H9 (cell line): Measurements from ENCODE around the gene FBXO38. TPM values are rescaled to one million over a fixed set of nuclear protein-coding genes. Genes with fewer than 3 reads are reported as not detected.

Experiments
- DNase-seq: peaks from one replicate; pipeline ENCODE4 v3.0.0-alpha.2; 2017
- H2AFZ ChIP-seq: one replicate; pipeline ENCODE4 v1.6.1; 2013; ENCODE audit warnings: mild to moderate bottlenecking, low read length, control low read depth, moderate library complexity
- H2AK5ac ChIP-seq: 2 replicates; pipeline ENCODE4 v1.6.1; 2013; ENCODE audit warnings: low read length, control low read depth, mixed read lengths; ENCODE audit not compliant: insufficient read length
- H2BK120ac ChIP-seq: one replicate; pipeline ENCODE4 v1.6.1; 2013; ENCODE audit warnings: low read depth, mild to moderate bottlenecking, low read length, control low read depth, inconsistent platforms; ENCODE audit not compliant: poor library complexity, severe bottlenecking
- H2BK12ac ChIP-seq: 2 replicates; pipeline ENCODE4 v1.6.1; 2013; ENCODE audit warnings: low read length, control low read depth, mixed read lengths, low read depth; ENCODE audit not compliant: insufficient read length
- H2BK15ac ChIP-seq: 2 replicates; pipeline ENCODE4 v1.6.1; 2013; ENCODE audit warnings: low read depth, low read length, control low read depth
- H2BK20ac ChIP-seq: one replicate; pipeline ENCODE4 v1.6.1; 2013; ENCODE audit warnings: low read depth, mild to moderate bottlenecking, low read length, control low read depth, inconsistent platforms; ENCODE audit not compliant: poor library complexity, severe bottlenecking
- H2BK5ac ChIP-seq: 2 replicates; pipeline ENCODE4 v1.6.1; 2013; ENCODE audit warnings: low read length, control low read depth, mixed read lengths; ENCODE audit not compliant: insufficient read length
- H3K14ac ChIP-seq: 2 replicates; pipeline ENCODE4 v1.6.1; 2013; ENCODE audit warnings: low read length, control low read depth; ENCODE audit not compliant: insufficient read depth
- H3K18ac ChIP-seq: 2 replicates; pipeline ENCODE4 v1.6.1; 2013; ENCODE audit warnings: low read depth, mild to moderate bottlenecking, mixed read lengths, low read length, control low read depth; ENCODE audit not compliant: insufficient read length
- H3K23ac ChIP-seq: 2 replicates; pipeline ENCODE4 v1.6.1; 2013; ENCODE audit warnings: low read length, control low read depth, mixed read lengths, low read depth; ENCODE audit not compliant: insufficient read length
- H3K23me2 ChIP-seq: 2 replicates; pipeline ENCODE4 v1.6.1; 2013; ENCODE audit warnings: low read depth, mild to moderate bottlenecking, mixed read lengths, low read length, control low read depth; ENCODE audit not compliant: insufficient read length, poor library complexity, severe bottlenecking
- H3K27ac ChIP-seq: 2 replicates; pipeline ENCODE4 v1.5.1; 2013; ENCODE audit warnings: low read length, control low read depth, mixed read lengths, low read depth; ENCODE audit not compliant: insufficient read length
- H3K27me3 ChIP-seq: 2 replicates; pipeline ENCODE4 v1.6.1; 2013; ENCODE audit warnings: low read length, control low read depth, inconsistent platforms; ENCODE audit not compliant: insufficient read depth
- H3K4ac ChIP-seq: 2 replicates; pipeline ENCODE4 v1.6.1; 2013; ENCODE audit warnings: low read depth, mild to moderate bottlenecking, control low read depth, inconsistent platforms, low read length, moderate library complexity
- H3K4me1 ChIP-seq: 2 replicates; pipeline ENCODE4 v1.6.1; 2013; ENCODE audit warnings: low read length, control low read depth, inconsistent platforms; ENCODE audit not compliant: insufficient read depth
- H3K4me2 ChIP-seq: 2 replicates; pipeline ENCODE4 v1.6.1; 2013; ENCODE audit warnings: low read length, control low read depth, mixed read lengths; ENCODE audit not compliant: insufficient read length, insufficient read depth
- H3K56ac ChIP-seq: 2 replicates; pipeline ENCODE4 v1.6.1; 2013; ENCODE audit warnings: low read depth, mild to moderate bottlenecking, mixed read lengths, low read length, control low read depth; ENCODE audit not compliant: insufficient read length
- H3K79me1 ChIP-seq: 2 replicates; pipeline ENCODE4 v1.6.1; 2013; ENCODE audit warnings: low read depth, mild to moderate bottlenecking, moderate library complexity, low read length, control low read depth, inconsistent platforms; ENCODE audit not compliant: insufficient read depth, poor library complexity, severe bottlenecking
- H3K79me2 ChIP-seq: 2 replicates; pipeline ENCODE4 v1.6.1; 2013; ENCODE audit warnings: low read length, control low read depth, inconsistent platforms; ENCODE audit not compliant: insufficient read depth
- H3K9ac ChIP-seq: 2 replicates; pipeline ENCODE4 v1.6.1; 2013; ENCODE audit warnings: low read length, control low read depth, mixed read lengths; ENCODE audit not compliant: insufficient read length; ENCODE audit errors: extremely low read depth
- H3K9me3 ChIP-seq: one replicate; pipeline ENCODE4 v1.6.1; 2013; ENCODE audit warnings: low read depth, low read length, inconsistent platforms; ENCODE audit not compliant: control insufficient read depth
- H3T11ph ChIP-seq: one replicate; pipeline ENCODE4 v1.6.1; 2013; ENCODE audit warnings: mild to moderate bottlenecking, low read length, control low read depth, inconsistent platforms
- H4K20me1 ChIP-seq: one replicate; pipeline ENCODE4 v1.6.1; 2013; ENCODE audit not compliant: control insufficient read depth, insufficient read length, insufficient read depth
- H4K5ac ChIP-seq: 2 replicates; pipeline ENCODE4 v1.6.1; 2013; ENCODE audit warnings: low read depth, mild to moderate bottlenecking, mixed read lengths, low read length, control low read depth; ENCODE audit not compliant: insufficient read length
- H4K8ac ChIP-seq: replicated peaks from 2 replicates; pipeline ENCODE4 v1.6.1; 2013; ENCODE audit warnings: low read length, control low read depth, mixed read lengths, low read depth; ENCODE audit not compliant: insufficient read length
- H4K91ac ChIP-seq: 2 replicates; pipeline ENCODE4 v1.6.1; 2013; ENCODE audit warnings: low read depth, mild to moderate bottlenecking, moderate library complexity, mixed read lengths, low read length, control low read depth; ENCODE audit not compliant: insufficient read length
- H3K27ac Mint-ChIP-seq, 3 experiments: 2 replicates in 2 of 3; 3 replicates in 1 of 3; pipeline ENCODE4 v1.8.0; 2020 to 2021; ENCODE audit warnings: mixed read lengths in 3 of 3, mild to moderate bottlenecking in 1 of 3, moderate library complexity in 1 of 3
- H3K27me3 Mint-ChIP-seq: 2 replicates; pipeline ENCODE4 v1.8.0; 2021; ENCODE audit warnings: low read depth, mild to moderate bottlenecking, moderate library complexity, mixed read lengths
- H3K36me3 Mint-ChIP-seq, 3 experiments: 2 replicates in 2 of 3; 3 replicates in 1 of 3; pipeline ENCODE4 v1.8.0; 2020 to 2021; ENCODE audit warnings: low read depth in 3 of 3, mixed read lengths in 3 of 3; ENCODE audit not compliant: insufficient read depth in 1 of 3
- H3K4me1 Mint-ChIP-seq, 2 experiments: 2 replicates each; pipeline ENCODE4 v1.8.0; 2020; ENCODE audit warnings: mixed read lengths in 2 of 2
- H3K4me3 Mint-ChIP-seq, 2 experiments: 2 replicates in 1 of 2; 3 replicates in 1 of 2; pipeline ENCODE4 v1.8.0; 2020 to 2021; ENCODE audit warnings: mild to moderate bottlenecking in 2 of 2, mixed read lengths in 2 of 2, moderate library complexity in 1 of 2
- H3K9me3 Mint-ChIP-seq, 2 experiments: 2 replicates in 1 of 2; 3 replicates in 1 of 2; pipeline ENCODE4 v1.8.0; 2020; ENCODE audit warnings: mild to moderate bottlenecking in 2 of 2, mixed read lengths in 2 of 2, moderate library complexity in 1 of 2
- CTCF ChIP-seq: fragments of 200-600 bp; sonication (generic); conservative IDR thresholded peaks from 3 replicates; pipeline ENCODE4 v1.8.0; 2021; ENCODE audit warnings: antibody characterized with exemption, mild to moderate bottlenecking
- WGBS: extraction: QIAGEN DNeasy Blood & Tissue Kit; methylation state at CpG from one replicate; pipeline ENCODE4 v1.1.7; 2013; ENCODE audit warnings: missing lambda C conversion rate, low lambda C conversion rate, mixed read lengths; ENCODE audit not compliant: insufficient read length; ENCODE audit errors: extremely low coverage; 5-methylcytosine and 5-hydroxymethylcytosine counted together
- total RNA-seq: library from RNA; stranded (reverse); gene quantifications from 2 replicates; pipeline ENCODE4 v1.2.1, GENCODE V29; 2021

Gene FBXO38
- total RNA-seq, 1 experiment from 2014 or later = 34.6 TPM

GRCh38 chr5:148342371-148343045 is 41.2 kb upstream of the FBXO38 start:
- H3K18ac ChIP-seq = no peak overlapping the region
- H3K79me2 ChIP-seq = no peaks in the 10 kb centered on the region
- no peak overlapping the region for H2BK15ac ChIP-seq
- H3K36me3 Mint-ChIP-seq = no peaks in the 10 kb centered on the region
- no peak overlapping the region for H3K9ac ChIP-seq
- no peak for DNase-seq
- H3K4me1 ChIP-seq = no peaks in the 10 kb centered on the region
- H2AK5ac ChIP-seq = no peak overlapping the region
- no peak overlapping the region for H2BK20ac ChIP-seq
- H3K27ac ChIP-seq = no peak overlapping the region
- H3K14ac ChIP-seq = no peak overlapping the region
- H3K79me1 ChIP-seq = no peaks in the 10 kb centered on the region
- no peak overlapping the region for H3K23ac ChIP-seq
- H3K23me2 ChIP-seq = no peaks in the 10 kb centered on the region
- TF ChIP-seq CTCF = no peak
- H3K4me3 Mint-ChIP-seq = no peak overlapping the region
- H2BK5ac ChIP-seq = no peak overlapping the region
- H3K4ac ChIP-seq = no peak overlapping the region
- H3K4me2 ChIP-seq = no peak overlapping the region
- H2BK12ac ChIP-seq = no peak overlapping the region
- no peak overlapping the region for H3T11ph ChIP-seq
- no peak overlapping the region for H3K56ac ChIP-seq
- H3K9me3 ChIP-seq = no peaks in the 10 kb centered on the region
- no peaks in the 10 kb centered on the region for H3K27me3 Mint-ChIP-seq
- no CpG with 5 or more reads among the region's 2 CpGs for WGBS
- no peak overlapping the region for H3K27ac Mint-ChIP-seq
- H4K8ac ChIP-seq = no peak overlapping the region
- H2BK120ac ChIP-seq = no peak overlapping the region
- H4K5ac ChIP-seq = no peak overlapping the region
- H4K20me1 ChIP-seq = no peaks in the 10 kb centered on the region
- no peaks in the 10 kb centered on the region for H3K9me3 Mint-ChIP-seq
- no peak overlapping the region for H4K91ac ChIP-seq
- H3K4me1 Mint-ChIP-seq = 0 out of 4 replicates have a peak, but pooled peaks cover 0 to 6% of the 10 kb centered on the region in 2 experiments
- H2AFZ ChIP-seq = no peak overlapping the region
- no peaks in the 10 kb centered on the region for H3K27me3 ChIP-seq
